Activated CD8-positive, alpha-beta memory T cell treated with anti-CD3 and anti-CD28 coated beads for 4 hours (primary cell): ENCODE measurements around the gene SERPING1.

Source experiments
- DNase-seq, 2 donors: peaks; one replicate each; pipeline ENCODE4 v3.0.0-alpha.2; 2020; ENCODE audit warnings: low read depth in 2 of 2

The SERPING1 gene

DNA sequence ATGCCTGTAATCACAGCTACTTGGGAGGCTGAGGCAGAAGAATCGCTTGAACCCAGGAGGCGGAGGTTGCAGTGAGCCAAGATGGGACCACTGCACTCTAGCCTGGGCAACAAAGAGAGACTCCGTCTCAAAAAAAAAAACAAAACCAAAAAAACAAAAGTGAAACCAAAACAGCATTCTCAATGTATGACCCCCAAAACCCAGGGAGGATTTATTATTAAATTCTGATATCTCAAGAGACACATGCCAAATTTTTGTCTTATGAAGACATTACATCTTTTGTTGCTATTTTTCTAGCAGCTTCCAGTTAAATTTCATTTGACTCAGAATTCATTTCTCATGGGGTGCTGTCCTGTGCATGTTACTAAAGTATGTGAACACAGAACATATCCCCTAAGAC is 55.2 kb downstream of the SERPING1 start:
- DNase-seq = no peak

DNA sequence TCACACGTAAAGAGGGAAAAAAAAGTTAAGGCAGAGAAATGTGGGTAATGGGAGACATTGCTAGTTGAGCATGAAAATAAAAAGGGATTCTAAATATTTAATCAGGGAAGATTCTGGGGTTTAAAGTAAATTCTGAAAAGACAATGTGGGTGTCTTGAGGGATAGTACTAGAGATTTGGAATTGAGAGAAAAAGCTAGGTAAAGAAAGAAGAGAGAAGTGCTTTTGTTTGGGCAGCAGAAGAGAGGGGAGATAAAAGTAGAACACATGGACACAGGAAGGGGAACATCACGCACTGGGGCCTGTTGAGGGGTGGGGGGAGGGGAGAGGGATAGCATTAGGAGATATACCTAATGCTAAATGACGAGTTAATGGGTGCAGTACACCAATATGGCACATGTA is 55.7 kb downstream of the SERPING1 start:
- DNase-seq = no peak

DNA sequence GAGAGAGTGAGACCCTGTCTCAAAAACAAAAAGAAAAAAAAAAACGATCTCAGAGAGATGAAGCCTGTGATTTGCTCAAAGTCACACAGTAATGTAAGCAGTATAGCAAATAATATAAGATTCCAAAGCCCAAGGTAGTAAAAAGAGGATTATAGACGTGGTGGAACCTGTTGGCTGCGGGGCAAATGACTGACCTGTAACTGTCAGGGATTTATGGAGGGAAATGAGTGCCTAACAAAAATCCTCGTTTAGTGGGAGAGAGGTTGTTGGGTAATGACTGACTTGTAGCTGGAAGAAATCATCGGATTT is 59.4 kb downstream of the SERPING1 start:
- DNase-seq = no peak

DNA sequence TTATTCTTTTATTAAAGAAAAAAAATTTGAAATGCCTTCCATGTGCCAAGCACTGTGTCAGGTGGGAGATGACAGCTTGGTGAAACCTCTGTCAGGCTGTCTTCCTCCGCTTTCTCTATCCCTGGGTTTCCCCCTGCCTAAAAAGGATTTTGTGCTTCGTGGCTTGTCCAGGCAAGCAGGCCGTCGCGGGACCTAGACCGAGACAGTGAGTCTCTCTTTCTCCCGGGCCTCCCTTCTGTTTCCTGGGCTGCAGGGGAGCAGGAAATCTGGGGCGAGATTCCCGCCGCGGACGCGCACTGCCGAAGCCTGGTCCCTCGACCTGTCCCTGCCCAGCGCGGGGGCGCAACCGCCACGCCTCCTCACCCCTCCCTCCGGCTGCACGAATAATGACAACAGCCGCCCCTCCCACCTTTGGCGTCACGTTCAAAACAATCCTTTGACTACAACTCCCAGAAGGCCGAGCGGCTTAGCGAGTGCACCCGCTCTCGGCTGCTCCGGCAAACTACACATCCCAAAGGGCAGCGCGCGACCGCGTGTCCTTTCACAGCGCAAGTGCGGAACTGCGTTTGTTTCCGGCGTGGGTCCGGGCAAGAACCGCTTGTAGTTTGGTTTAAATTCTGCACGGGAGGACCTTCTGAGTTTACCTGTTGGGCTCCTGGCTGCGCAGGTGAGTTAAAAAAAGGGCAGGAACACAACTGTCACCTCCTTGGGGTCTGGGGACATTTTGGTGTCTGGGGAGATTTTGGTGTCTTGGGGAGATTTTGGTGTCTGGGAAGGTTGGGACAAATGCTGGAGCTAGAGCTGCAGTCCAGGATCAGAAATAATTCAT is 59.9 kb downstream of the SERPING1 start, which contains the start of gene CLP1:
TSS of gene CLP1 (plus strand) at position 569 of the 829 bp plus-strand sequence. CDS start 1,715 bp downstream, outside the sequence.
- peak; percentile 99 for DNase-seq

DNA sequence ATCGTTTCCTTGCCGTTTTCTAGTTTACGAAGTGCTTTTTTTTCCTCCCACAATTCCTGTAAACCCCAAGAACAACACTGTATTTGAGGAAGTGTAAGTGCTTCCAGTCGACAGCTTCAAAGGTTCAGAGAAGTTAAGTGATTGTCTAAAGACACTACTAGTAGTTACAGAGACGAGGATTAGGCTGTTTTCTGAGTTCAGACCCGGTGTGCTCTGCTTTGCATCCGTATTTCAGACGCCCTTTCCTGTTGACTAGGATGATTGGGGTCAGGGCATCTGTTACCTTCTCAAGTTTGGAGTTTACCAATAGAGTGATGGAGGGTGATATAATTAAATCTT is 60.5 kb downstream of the SERPING1 start:
- no peak for DNase-seq

DNA sequence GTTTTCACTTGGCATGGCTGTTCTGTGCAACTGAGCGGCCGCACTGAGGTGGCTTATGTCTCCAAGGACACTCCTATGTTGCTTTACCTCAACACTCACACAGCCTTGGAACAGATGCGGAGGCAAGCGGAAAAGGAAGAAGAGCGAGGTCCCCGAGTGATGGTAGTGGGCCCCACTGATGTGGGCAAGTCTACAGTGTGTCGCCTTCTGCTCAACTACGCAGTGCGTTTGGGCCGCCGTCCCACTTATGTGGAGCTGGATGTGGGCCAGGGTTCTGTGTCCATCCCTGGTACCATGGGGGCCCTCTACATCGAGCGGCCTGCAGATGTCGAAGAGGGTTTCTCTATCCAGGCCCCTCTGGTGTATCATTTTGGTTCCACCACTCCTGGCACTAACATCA is 62.2 kb downstream of the SERPING1 start:
- no peak for DNase-seq

DNA sequence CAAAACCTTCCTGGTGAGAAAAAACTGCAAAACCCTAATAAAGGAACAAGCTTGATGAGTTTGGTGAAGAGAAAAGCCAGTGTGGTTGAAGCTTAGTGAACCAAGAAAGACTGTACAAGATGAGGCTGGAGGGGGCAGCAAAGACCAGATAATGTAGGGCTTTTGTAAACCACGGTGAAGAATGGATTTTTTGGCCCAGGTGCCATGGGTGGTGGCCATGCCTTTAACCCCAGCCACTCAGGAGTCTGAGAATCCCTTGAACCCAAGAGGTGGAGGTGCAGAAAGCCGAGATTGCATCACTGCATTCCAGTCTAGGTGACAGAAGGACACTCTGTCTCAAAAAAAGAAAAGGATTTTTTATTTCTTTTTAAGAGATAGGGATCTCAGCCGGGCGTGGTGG is 65.4 kb downstream of the SERPING1 start:
- no peak for DNase-seq

DNA sequence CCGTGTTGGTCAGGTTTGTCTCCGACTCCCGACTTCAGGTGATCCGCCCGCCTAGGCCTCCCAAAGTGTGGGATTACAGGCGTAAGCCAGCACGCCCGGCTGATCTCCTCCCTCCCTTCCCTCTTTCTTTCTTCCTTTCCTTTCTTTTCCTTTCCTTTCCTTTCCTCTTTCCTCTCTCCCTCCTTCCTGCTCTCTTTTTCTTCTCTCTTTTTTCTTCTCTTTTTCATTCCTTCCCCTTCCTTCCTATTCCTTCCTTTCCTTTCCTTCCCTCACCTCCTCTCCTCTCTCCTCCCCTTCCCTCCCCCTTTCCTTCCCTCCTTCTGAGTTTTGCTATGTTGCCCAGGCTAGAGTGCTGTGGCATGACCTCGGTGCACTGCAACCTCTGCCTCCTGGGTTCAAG is 66.5 kb downstream of the SERPING1 start:
- DNase-seq = no peak
